ENCODE data around the gene DNAJC8. TPM values are rescaled to one million over a fixed set of nuclear protein-coding genes. Genes with fewer than 3 reads are reported as not detected.
A peak's percentile ranks its signal among the peaks of the same experiment; 100 is the strongest.

DNAJC8 gene
- total RNA-seq, 4 donors from 2014 or later: 60.9 to 83.0 (median 73.0) TPM

GRCh38 chr1:28209700-28210099, 23.1 kb downstream of the DNAJC8 start:
- TF ChIP-seq EP300 (IDR thresholded peaks at IDR 0.05) (no peak), POLR2AphosphoS5 (IDR thresholded peaks at IDR 0.05) (no peak), POLR2A (IDR thresholded peaks at IDR 0.05; ENCODE audit: low read depth) (no peak)
- TF ChIP-seq, protein P1, sequence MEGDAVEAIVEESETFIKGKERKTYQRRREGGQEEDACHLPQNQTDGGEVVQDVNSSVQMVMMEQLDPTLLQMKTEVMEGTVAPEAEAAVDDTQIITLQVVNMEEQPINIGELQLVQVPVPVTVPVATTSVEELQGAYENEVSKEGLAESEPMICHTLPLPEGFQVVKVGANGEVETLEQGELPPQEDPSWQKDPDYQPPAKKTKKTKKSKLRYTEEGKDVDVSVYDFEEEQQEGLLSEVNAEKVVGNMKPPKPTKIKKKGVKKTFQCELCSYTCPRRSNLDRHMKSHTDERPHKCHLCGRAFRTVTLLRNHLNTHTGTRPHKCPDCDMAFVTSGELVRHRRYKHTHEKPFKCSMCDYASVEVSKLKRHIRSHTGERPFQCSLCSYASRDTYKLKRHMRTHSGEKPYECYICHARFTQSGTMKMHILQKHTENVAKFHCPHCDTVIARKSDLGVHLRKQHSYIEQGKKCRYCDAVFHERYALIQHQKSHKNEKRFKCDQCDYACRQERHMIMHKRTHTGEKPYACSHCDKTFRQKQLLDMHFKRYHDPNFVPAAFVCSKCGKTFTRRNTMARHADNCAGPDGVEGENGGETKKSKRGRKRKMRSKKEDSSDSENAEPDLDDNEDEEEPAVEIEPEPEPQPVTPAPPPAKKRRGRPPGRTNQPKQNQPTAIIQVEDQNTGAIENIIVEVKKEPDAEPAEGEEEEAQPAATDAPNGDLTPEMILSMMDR (IDR thresholded peaks at IDR 0.05): no peak
- DNase-seq (ENCODE audit: extremely low spot score): no peak
- 50% methylated on average over 1 of the region's 1 CpG for WGBS
- Histone ChIP-seq H3K9me3 (no peaks in the 10 kb centered on the region), H3K36me3 (peaks cover 50 to 95% (median 68%) of the 10 kb centered on the region in 4 donors), H3K27ac (replicated peaks in 1 of 4) (no peak overlapping the region), H3K4me3 (no peak overlapping the region), H3K27me3 (no peaks in the 10 kb centered on the region), H3K4me1 (no peaks in the 10 kb centered on the region)
- intact Hi-C loops (cut with DNase I): no loop called here

GRCh38 chr1:28208818-28209441, 23.9 kb downstream of the DNAJC8 start:
- H3K36me3 ChIP-seq: peaks cover 55 to 95% (median 69%) of the 10 kb centered on the region in 4 donors
- no peaks in the 10 kb centered on the region for H3K9me3 ChIP-seq
- no peak for TF ChIP-seq POLR2A (IDR thresholded peaks at IDR 0.05; ENCODE audit: low read depth)
- TF ChIP-seq, protein P1 (IDR thresholded peaks at IDR 0.05): peak; percentile 28 to 50 (median 34)
- intact Hi-C loops (cut with DNase I): no loop called here
- DNase-seq (ENCODE audit: extremely low spot score): no peak
- no peak overlapping the region for H3K4me3 ChIP-seq
- no peaks in the 10 kb centered on the region for H3K27me3 ChIP-seq
- no peak overlapping the region for H3K27ac ChIP-seq (replicated peaks in 1 of 4)
- H3K4me1 ChIP-seq: no peaks in the 10 kb centered on the region
- WGBS: 47% methylated on average over 4 of the region's 4 CpGs

- H3K27me3 ChIP-seq: no peaks in the 10 kb centered on the region
- DNase-seq (ENCODE audit: extremely low spot score): no peak
- no peak overlapping the region for H3K4me3 ChIP-seq
- WGBS: 91% methylated on average over 4 of the region's 4 CpGs
- H3K36me3 ChIP-seq: peaks cover 70 to 99% (median 91%) of the 10 kb centered on the region in 4 donors
- TF ChIP-seq EP300 (IDR thresholded peaks at IDR 0.05): no peak
- no peak for TF ChIP-seq POLR2AphosphoS5 (IDR thresholded peaks at IDR 0.05)
- TF ChIP-seq POLR2A (IDR thresholded peaks at IDR 0.05; ENCODE audit: low read depth): no peak
- TF ChIP-seq, protein P1 (IDR thresholded peaks at IDR 0.05): no peak
- intact Hi-C loops (cut with DNase I): no loop called here
- no peaks in the 10 kb centered on the region for H3K9me3 ChIP-seq
- H3K27ac ChIP-seq (replicated peaks in 1 of 4): no peak overlapping the region
- H3K4me1 ChIP-seq: no peaks in the 10 kb centered on the region
These were observed 27.6 kb downstream of the DNAJC8 start for GRCh38 chr1:28205243-28205642.

- DNase-seq (ENCODE audit: extremely low spot score): no peak
- TF ChIP-seq EP300 (IDR thresholded peaks at IDR 0.05) (no peak), POLR2A (IDR thresholded peaks at IDR 0.05; ENCODE audit: low read depth) (no peak), POLR2AphosphoS5 (IDR thresholded peaks at IDR 0.05) (no peak)
- TF ChIP-seq, protein P1 (IDR thresholded peaks at IDR 0.05): no peak
- Histone ChIP-seq H3K9me3 (no peaks in the 10 kb centered on the region), H3K36me3 (peaks cover 67 to 85% (median 75%) of the 10 kb centered on the region in 4 donors), H3K4me1 (no peaks in the 10 kb centered on the region), H3K27ac (replicated peaks in 1 of 4) (no peak overlapping the region), H3K4me3 (no peak overlapping the region), H3K27me3 (no peaks in the 10 kb centered on the region)
- intact Hi-C loops (cut with DNase I): no loop called here
- WGBS: 90% methylated on average over 3 of the region's 6 CpGs
These were observed 32.5 kb downstream of the DNAJC8 start for GRCh38 chr1:28200234-28200873.

Measured in esophagus muscularis mucosa (tissue), 4 donors.